ENCODE data around the gene CNTN4.

GRCh38 chr3:2931265-2931664, 832.6 kb downstream of the CNTN4 start:
- TF ChIP-seq CTCF (IDR thresholded peaks at IDR 0.05; ENCODE audit: insufficient read depth, low read length) (no peak), SPI1 (IDR thresholded peaks at IDR 0.05; ENCODE audit: borderline replicate concordance, low read depth) (no peak), POLR2AphosphoS5 (IDR thresholded peaks at IDR 0.05; ENCODE audit: low read depth) (no peak), GABPA (IDR thresholded peaks at IDR 0.05; ENCODE audit: low read depth) (no peak)
- TF ChIP-seq, protein P1, sequence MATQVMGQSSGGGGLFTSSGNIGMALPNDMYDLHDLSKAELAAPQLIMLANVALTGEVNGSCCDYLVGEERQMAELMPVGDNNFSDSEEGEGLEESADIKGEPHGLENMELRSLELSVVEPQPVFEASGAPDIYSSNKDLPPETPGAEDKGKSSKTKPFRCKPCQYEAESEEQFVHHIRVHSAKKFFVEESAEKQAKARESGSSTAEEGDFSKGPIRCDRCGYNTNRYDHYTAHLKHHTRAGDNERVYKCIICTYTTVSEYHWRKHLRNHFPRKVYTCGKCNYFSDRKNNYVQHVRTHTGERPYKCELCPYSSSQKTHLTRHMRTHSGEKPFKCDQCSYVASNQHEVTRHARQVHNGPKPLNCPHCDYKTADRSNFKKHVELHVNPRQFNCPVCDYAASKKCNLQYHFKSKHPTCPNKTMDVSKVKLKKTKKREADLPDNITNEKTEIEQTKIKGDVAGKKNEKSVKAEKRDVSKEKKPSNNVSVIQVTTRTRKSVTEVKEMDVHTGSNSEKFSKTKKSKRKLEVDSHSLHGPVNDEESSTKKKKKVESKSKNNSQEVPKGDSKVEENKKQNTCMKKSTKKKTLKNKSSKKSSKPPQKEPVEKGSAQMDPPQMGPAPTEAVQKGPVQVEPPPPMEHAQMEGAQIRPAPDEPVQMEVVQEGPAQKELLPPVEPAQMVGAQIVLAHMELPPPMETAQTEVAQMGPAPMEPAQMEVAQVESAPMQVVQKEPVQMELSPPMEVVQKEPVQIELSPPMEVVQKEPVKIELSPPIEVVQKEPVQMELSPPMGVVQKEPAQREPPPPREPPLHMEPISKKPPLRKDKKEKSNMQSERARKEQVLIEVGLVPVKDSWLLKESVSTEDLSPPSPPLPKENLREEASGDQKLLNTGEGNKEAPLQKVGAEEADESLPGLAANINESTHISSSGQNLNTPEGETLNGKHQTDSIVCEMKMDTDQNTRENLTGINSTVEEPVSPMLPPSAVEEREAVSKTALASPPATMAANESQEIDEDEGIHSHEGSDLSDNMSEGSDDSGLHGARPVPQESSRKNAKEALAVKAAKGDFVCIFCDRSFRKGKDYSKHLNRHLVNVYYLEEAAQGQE (IDR thresholded peaks at IDR 0.05; ENCODE audit: insufficient replicate concordance, low read depth) = no peak
